HepG2 (cell line): ENCODE measurements around the gene PRKG1. TPM values are rescaled to one million over a fixed set of nuclear protein-coding genes. Genes with fewer than 3 reads are reported as not detected.

Experiments used
- ATAC-seq: fragments of 200-7000 bp; cut with Tn5 transposase; 3 replicates; pipeline ENCODE4 v1.9.1; 2020; ENCODE audit warnings: mild to moderate bottlenecking, moderate library complexity
- BruUV-seq: library from RNA; stranded (reverse); fragments of 400-500 nt; replicated peaks from 2 replicates; lab custom pipeline; 2021; lab: Mats Ljungman, UMichigan
- CTCF ChIA-PET: fragments of 300-600 bp; formaldehyde crosslinking; extraction: SDS; loops from one replicate; lab custom pipeline; 2021; ENCODE audit warnings: low total read pairs, inconsistent platforms, low intra/inter-chr PET ratio; lab: Yijun Ruan, JAX
- POLR2A ChIA-PET: fragments of 350-600 bp; sonication (Branson Sonifier 250); formaldehyde crosslinking; loops from one replicate; lab custom pipeline; 2020; ENCODE audit warnings: antibody characterized with exemption, inconsistent platforms; lab: Yijun Ruan, JAX
- DNase-seq: peaks from one replicate; pipeline ENCODE4 v3.0.0-alpha.2; 2015; ENCODE audit warnings: low spot score
- FAIRE-seq: peaks from 3 replicates; lab custom pipeline; 2011; peaks lifted over from hg19 to GRCh38; lab: Jason Lieb, UNC
- H2AFZ ChIP-seq: one replicate; pipeline ENCODE4 v1.6.1; 2011; ENCODE audit warnings: low read length, inconsistent platforms
- H3K27ac ChIP-seq: fragments of 300-600 bp; 3 replicates; pipeline ENCODE4 v1.8.0; 2011; ENCODE audit warnings: mixed run types, mild to moderate bottlenecking, mixed read lengths, low read length, inconsistent platforms; ENCODE audit not compliant: insufficient read depth; ENCODE audit errors: extremely low read length
- H3K27me3 ChIP-seq, 2 experiments: fragments of 200-600 bp in 1 of 2; 2 replicates in 1 of 2; 3 replicates in 1 of 2; pipeline versions ENCODE4 v1.6.0 to v1.8.0; 2011; ENCODE audit warnings: low read length in 2 of 2, mild to moderate bottlenecking in 2 of 2, moderate library complexity in 2 of 2, inconsistent platforms in 1 of 2; ENCODE audit not compliant: insufficient read depth in 2 of 2, control insufficient read depth in 1 of 2
- H3K36me3 ChIP-seq, 2 experiments: fragments of 200-600 bp in 1 of 2; replicated peaks in 1 of 2; 2 replicates in 1 of 2; 3 replicates in 1 of 2; pipeline versions ENCODE4 v1.5.1 to v1.8.0; 2011; ENCODE audit warnings: low read length in 2 of 2, inconsistent platforms in 1 of 2; ENCODE audit not compliant: insufficient read depth in 2 of 2, control insufficient read depth in 1 of 2
- H3K4me1 ChIP-seq: 2 replicates; pipeline ENCODE4 v1.5.1; 2012; ENCODE audit warnings: low read length, inconsistent platforms; ENCODE audit not compliant: insufficient read depth
- H3K4me2 ChIP-seq: 2 replicates; pipeline ENCODE4 v1.6.0; 2011; ENCODE audit warnings: low read depth, low read length, inconsistent platforms
- H3K4me3 ChIP-seq, 3 experiments: fragments of 200-600 bp in 1 of 3; sonication (generic), shearing (Covaris generic) in 1 of 3; replicated peaks in 1 of 3; 2 replicates each; pipeline ENCODE4 v1.5.1; 2011 to 2016; ENCODE audit warnings: low read length in 3 of 3, inconsistent platforms in 2 of 3, low read depth in 2 of 3, mild to moderate bottlenecking in 2 of 3, control low read depth in 1 of 3, mixed read lengths in 1 of 3; ENCODE audit not compliant: insufficient read depth in 1 of 3
- H3K79me2 ChIP-seq: one replicate; pipeline ENCODE4 v1.6.1; 2011; ENCODE audit warnings: low read length, inconsistent platforms; ENCODE audit not compliant: insufficient read depth
- H3K9ac ChIP-seq: 2 replicates; pipeline ENCODE4 v1.6.0; 2011; ENCODE audit warnings: mild to moderate bottlenecking, low read depth, low read length, inconsistent platforms; ENCODE audit not compliant: insufficient read depth
- H3K9me3 ChIP-seq: 2 replicates; pipeline ENCODE4 v1.5.1; 2012; ENCODE audit warnings: mild to moderate bottlenecking, low read length
- H4K20me1 ChIP-seq: 2 replicates; pipeline ENCODE4 v1.6.0; 2011; ENCODE audit warnings: inconsistent platforms, mild to moderate bottlenecking, low read length, moderate library complexity; ENCODE audit not compliant: insufficient read depth
- HNRNPK ChIP-seq: fragments of 200-400 bp; formaldehyde crosslinking; IDR thresholded peaks from 2 replicates; pipeline ENCODE4 v1.6.1; 2018; ENCODE audit warnings: low read length, low read depth, moderate library complexity, mild to moderate bottlenecking; ENCODE audit not compliant: poor library complexity, severe bottlenecking
- KDM5A ChIP-seq: fragments of 200-600 bp; sonication (generic); IDR thresholded peaks from 2 replicates; pipeline ENCODE4 v1.7.0; 2018; ENCODE audit warnings: antibody characterized with exemption, mild to moderate bottlenecking, low read length, borderline replicate concordance
- MBNL3 ChIP-seq: fragments of 250-450 bp; sonication (Bioruptor Pico); conservative IDR thresholded peaks from 2 replicates; pipeline ENCODE4 v1.8.0; 2022; ENCODE audit warnings: mild to moderate bottlenecking, inconsistent platforms
- PITX1 ChIP-seq: sonication (generic); formaldehyde crosslinking; IDR thresholded peaks from 2 replicates; pipeline ENCODE4 v1.5.1; 2020; ENCODE audit warnings: mild to moderate bottlenecking, missing genetic modification reagents
- ZNF780A ChIP-seq: sonication (generic); formaldehyde crosslinking; IDR thresholded peaks from 2 replicates; pipeline ENCODE4 v1.8.0; 2022; ENCODE audit warnings: mild to moderate bottlenecking, missing genetic modification reagents, moderate library complexity
- ZZZ3 ChIP-seq: sonication (generic); formaldehyde crosslinking; IDR thresholded peaks from 2 replicates; pipeline ENCODE4 v1.4.0; 2020; ENCODE audit warnings: missing genetic modification reagents, mild to moderate bottlenecking, borderline replicate concordance
- WGBS: methylation state at CpG from one replicate; pipeline ENCODE4 v1.1.6; 2017; ENCODE audit warnings: low lambda C conversion rate; 5-methylcytosine and 5-hydroxymethylcytosine counted together
- in situ Hi-C: cut with HindIII; loops from 2 replicates; pipeline ENCODE4 v1.10.0; 2017; ENCODE audit warnings: low pct_unique_long_range_greater_than_20kb; ENCODE audit not compliant: extremely low pct_ligation_motif_present
- intact Hi-C: fragments of 100-400 bp; cut with micrococcal nuclease; formaldehyde crosslinking; loops from one replicate; pipeline ENCODE4 v1.10.0; 2022; ENCODE audit not compliant: unreplicated experiment
- polyA plus RNA-seq, 8 experiments: library from polyadenylated mRNA; depleted of rRNA in 3 of 8; stranded (reverse) in 7 of 8; unstranded in 1 of 8; fragments of >200 nt; fragmentation: Illumina TruSeq in 4 of 8; extraction: Trizol in 4 of 8; gene quantifications; 2 replicates each; pipeline versions ENCODE4 v1.2.1 to v1.2.3, GENCODE V29; 2011 to 2016; ENCODE audit warnings: low read depth in 4 of 8, missing spikeins in 1 of 8, mixed read lengths in 1 of 8; ENCODE audit not compliant: insufficient read depth in 1 of 8
- total RNA-seq, 5 experiments: library from RNA; depleted of rRNA; stranded (reverse); fragments of >200 nt; fragmentation: Illumina TruSeq; extraction: Trizol; gene quantifications; 2 replicates each; pipeline ENCODE4 v1.2.3, GENCODE V29; 2016; ENCODE audit warnings: low read depth in 1 of 5
- TF ChIP-seq, protein P1 (sequence below): sonication (generic); formaldehyde crosslinking; IDR thresholded peaks from 2 replicates; pipeline ENCODE4 v1.5.0; 2020; ENCODE audit warnings: missing genetic modification reagents
- TF ChIP-seq, protein P2 (sequence below): sonication (generic); formaldehyde crosslinking; IDR thresholded peaks from 2 replicates; pipeline ENCODE4 v1.5.0; 2020; ENCODE audit warnings: mild to moderate bottlenecking, missing genetic modification reagents, borderline replicate concordance
- TF ChIP-seq, protein P3 (sequence below): sonication (generic); formaldehyde crosslinking; IDR thresholded peaks from 2 replicates; pipeline ENCODE4 v1.4.0; 2020; ENCODE audit warnings: missing genetic modification reagents

The PRKG1 gene
- total and polyA plus RNA-seq, 2 of the 13 experiments (the other 11 are each of a cell fraction or from before 2014, with no cell fraction given): 0.01 TPM; not detected in 1

DNA sequence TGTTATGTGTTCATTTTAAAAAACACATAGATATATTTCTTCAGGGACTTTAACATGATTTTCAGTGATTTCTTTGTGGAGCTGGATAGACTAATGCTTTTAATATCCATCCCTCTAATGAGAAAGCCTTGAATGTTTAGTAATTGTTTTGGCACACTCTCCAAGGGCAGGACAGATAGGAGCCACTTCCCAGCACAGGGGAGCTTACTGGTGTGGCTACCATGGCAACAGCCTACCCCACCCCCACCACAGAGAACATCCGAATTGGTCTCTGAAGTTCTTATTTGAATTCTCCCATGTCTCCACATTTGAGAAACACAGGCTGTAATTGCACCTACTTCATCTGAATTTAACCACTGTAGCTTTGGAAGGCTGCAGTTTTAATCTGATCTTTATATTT, 87.7 kb downstream of the PRKG1 start:
- Histone ChIP-seq H3K4me3 (no peak overlapping the region), H3K4me2 (no peak overlapping the region), H3K27ac (no peak overlapping the region), H2AFZ (no peak overlapping the region), H3K36me3 (no peaks in the 10 kb centered on the region), H3K79me2 (no peaks in the 10 kb centered on the region), H3K9ac (no peak overlapping the region), H4K20me1 (no peaks in the 10 kb centered on the region), H3K9me3 (no peaks in the 10 kb centered on the region), H3K27me3 (no peaks in the 10 kb centered on the region; a peak in 1 of 5 replicates), H3K4me1 (no peaks in the 10 kb centered on the region)
- CTCF ChIA-PET: no interaction called here
- intact Hi-C loops: no loop called here
- no peak for DNase-seq
- 0% methylated on average over 1 of the region's 1 CpG for WGBS
- TF ChIP-seq KDM5A (no peak), MBNL3 (CRISPR knock-in tag) (no peak), ZZZ3 (CRISPR knock-in tag) (no peak), HNRNPK (no peak), ZNF780A (CRISPR knock-in tag) (no peak), PITX1 (no peak)
- TF ChIP-seq, protein P1, sequence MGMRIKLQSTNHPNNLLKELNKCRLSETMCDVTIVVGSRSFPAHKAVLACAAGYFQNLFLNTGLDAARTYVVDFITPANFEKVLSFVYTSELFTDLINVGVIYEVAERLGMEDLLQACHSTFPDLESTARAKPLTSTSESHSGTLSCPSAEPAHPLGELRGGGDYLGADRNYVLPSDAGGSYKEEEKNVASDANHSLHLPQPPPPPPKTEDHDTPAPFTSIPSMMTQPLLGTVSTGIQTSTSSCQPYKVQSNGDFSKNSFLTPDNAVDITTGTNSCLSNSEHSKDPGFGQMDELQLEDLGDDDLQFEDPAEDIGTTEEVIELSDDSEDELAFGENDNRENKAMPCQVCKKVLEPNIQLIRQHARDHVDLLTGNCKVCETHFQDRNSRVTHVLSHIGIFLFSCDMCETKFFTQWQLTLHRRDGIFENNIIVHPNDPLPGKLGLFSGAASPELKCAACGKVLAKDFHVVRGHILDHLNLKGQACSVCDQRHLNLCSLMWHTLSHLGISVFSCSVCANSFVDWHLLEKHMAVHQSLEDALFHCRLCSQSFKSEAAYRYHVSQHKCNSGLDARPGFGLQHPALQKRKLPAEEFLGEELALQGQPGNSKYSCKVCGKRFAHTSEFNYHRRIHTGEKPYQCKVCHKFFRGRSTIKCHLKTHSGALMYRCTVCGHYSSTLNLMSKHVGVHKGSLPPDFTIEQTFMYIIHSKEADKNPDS (CRISPR knock-in tag): no peak
- TF ChIP-seq, protein P2, sequence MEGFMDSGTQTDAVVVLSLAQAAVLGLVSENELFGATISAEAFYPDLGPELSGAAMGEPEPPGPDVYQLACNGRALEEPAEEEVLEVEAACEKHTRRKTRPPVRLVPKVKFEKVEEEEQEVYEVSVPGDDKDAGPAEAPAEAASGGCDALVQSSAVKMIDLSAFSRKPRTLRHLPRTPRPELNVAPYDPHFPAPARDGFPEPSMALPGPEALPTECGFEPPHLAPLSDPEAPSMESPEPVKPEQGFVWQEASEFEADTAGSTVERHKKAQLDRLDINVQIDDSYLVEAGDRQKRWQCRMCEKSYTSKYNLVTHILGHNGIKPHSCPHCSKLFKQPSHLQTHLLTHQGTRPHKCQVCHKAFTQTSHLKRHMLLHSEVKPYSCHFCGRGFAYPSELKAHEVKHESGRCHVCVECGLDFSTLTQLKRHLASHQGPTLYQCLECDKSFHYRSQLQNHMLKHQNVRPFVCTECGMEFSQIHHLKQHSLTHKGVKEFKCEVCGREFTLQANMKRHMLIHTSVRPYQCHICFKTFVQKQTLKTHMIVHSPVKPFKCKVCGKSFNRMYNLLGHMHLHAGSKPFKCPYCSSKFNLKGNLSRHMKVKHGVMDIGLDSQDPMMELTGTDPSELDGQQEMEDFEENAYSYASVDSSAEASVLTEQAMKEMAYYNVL (CRISPR knock-in tag): no peak
- TF ChIP-seq, protein P3, sequence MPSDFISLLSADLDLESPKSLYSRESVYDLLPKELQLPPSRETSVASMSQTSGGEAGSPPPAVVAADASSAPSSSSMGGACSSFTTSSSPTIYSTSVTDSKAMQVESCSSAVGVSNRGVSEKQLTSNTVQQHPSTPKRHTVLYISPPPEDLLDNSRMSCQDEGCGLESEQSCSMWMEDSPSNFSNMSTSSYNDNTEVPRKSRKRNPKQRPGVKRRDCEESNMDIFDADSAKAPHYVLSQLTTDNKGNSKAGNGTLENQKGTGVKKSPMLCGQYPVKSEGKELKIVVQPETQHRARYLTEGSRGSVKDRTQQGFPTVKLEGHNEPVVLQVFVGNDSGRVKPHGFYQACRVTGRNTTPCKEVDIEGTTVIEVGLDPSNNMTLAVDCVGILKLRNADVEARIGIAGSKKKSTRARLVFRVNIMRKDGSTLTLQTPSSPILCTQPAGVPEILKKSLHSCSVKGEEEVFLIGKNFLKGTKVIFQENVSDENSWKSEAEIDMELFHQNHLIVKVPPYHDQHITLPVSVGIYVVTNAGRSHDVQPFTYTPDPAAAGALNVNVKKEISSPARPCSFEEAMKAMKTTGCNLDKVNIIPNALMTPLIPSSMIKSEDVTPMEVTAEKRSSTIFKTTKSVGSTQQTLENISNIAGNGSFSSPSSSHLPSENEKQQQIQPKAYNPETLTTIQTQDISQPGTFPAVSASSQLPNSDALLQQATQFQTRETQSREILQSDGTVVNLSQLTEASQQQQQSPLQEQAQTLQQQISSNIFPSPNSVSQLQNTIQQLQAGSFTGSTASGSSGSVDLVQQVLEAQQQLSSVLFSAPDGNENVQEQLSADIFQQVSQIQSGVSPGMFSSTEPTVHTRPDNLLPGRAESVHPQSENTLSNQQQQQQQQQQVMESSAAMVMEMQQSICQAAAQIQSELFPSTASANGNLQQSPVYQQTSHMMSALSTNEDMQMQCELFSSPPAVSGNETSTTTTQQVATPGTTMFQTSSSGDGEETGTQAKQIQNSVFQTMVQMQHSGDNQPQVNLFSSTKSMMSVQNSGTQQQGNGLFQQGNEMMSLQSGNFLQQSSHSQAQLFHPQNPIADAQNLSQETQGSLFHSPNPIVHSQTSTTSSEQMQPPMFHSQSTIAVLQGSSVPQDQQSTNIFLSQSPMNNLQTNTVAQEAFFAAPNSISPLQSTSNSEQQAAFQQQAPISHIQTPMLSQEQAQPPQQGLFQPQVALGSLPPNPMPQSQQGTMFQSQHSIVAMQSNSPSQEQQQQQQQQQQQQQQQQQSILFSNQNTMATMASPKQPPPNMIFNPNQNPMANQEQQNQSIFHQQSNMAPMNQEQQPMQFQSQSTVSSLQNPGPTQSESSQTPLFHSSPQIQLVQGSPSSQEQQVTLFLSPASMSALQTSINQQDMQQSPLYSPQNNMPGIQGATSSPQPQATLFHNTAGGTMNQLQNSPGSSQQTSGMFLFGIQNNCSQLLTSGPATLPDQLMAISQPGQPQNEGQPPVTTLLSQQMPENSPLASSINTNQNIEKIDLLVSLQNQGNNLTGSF: no peak
- BruUV-seq: no TSS peak
- no peak for ATAC-seq
- POLR2A ChIA-PET: no interaction called here
- in situ Hi-C loops: no loop called here
- no peak for FAIRE-seq
